Thyroid gland (tissue), 4 donors: Measurements from ENCODE around the gene GCC1. TPM values are rescaled to one million over a fixed set of nuclear protein-coding genes. Genes with fewer than 3 reads are reported as not detected.

Source experiments
- DNase-seq, 2 donors: peaks; one replicate each; pipeline ENCODE4 v3.0.0-alpha.2; 2019
- H3K27ac ChIP-seq, 3 donors: fragments of 200-600 bp; sonication (generic); 1 replicate in 2 of 3; 2 replicates in 1 of 3; pipeline ENCODE4 v1.5.1; 2016 to 2019; ENCODE audit warnings: mild to moderate bottlenecking in 1 of 3, moderate library complexity in 1 of 3
- H3K27me3 ChIP-seq: fragments of 200-600 bp; sonication (generic); one replicate; pipeline ENCODE4 v1.5.1; 2019
- H3K36me3 ChIP-seq, 2 donors: fragments of 200-600 bp; sonication (generic); one replicate each; pipeline ENCODE4 v1.5.1; 2016 to 2019
- H3K4me1 ChIP-seq, 2 donors: fragments of 200-600 bp; sonication (generic); one replicate each; pipeline ENCODE4 v1.5.1; 2017 to 2019
- H3K4me3 ChIP-seq, 3 donors: fragments of 200-600 bp; sonication (generic); replicated peaks in 1 of 3; 1 replicate in 2 of 3; 2 replicates in 1 of 3; pipeline ENCODE4 v1.5.1; 2016; ENCODE audit warnings: mild to moderate bottlenecking in 1 of 3
- H3K9me3 ChIP-seq: fragments of 200-600 bp; sonication (generic); one replicate; pipeline ENCODE4 v1.5.1; 2017
- POLR2A ChIP-seq, 2 donors: fragments of 450-650 bp; IDR thresholded peaks; one replicate each; pipeline ENCODE4 v1.6.1; 2017; ENCODE audit warnings: antibody characterized with exemption in 2 of 2, mild to moderate bottlenecking in 2 of 2, moderate library complexity in 1 of 2
- WGBS, 2 donors: methylation state at CpG; one replicate each; pipeline ENCODE4 v1.1.5; 2017; 5-methylcytosine and 5-hydroxymethylcytosine counted together
- intact Hi-C: fragments of 100-400 bp; cut with DNase I; formaldehyde crosslinking; loops from one replicate; pipeline ENCODE4 v1.15.1; 2023
- total RNA-seq, 4 donors: library from RNA; depleted of rRNA; stranded (reverse); fragments of >200 nt; gene quantifications; one replicate each; pipeline ENCODE4 v1.2.3, GENCODE V29; 2016
- TF ChIP-seq, protein P1 (sequence below), 6 experiments: fragments of 200-600 bp in 3 of 6; fragments of 450-650 bp in 3 of 6; sonication (generic) in 3 of 6; IDR thresholded peaks; one replicate each; pipeline ENCODE4 v1.5.1; 2016 to 2019; ENCODE audit warnings: antibody characterized with exemption in 6 of 6, mild to moderate bottlenecking in 2 of 6, inconsistent platforms in 1 of 6, moderate library complexity in 1 of 6

GCC1 gene
- total RNA-seq, 4 donors from 2014 or later: 15.2 to 19.7 (median 18.0) TPM

DNA sequence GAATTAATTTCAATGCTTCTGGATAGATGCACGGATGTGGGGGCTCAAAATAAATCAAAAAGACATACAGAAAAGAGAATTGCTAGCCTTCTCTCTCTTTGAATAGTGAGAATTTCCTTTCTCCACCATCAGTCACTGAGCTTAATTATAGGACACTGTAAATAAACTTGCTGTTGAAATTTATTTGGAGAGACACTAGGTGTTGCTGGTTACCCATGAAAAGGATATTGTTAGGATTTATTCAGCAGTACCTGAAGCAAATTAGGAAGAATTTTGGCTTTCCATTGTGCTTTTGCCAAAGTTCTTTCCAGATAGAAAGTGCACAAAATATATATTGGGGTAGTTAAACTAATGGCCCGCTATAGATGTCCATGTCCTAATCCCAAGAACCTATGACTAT, 27.6 kb downstream of the GCC1 start:
- no peaks in the 10 kb centered on the region for H3K9me3 ChIP-seq
- 80% methylated on average over 2 of the region's 2 CpGs for WGBS, 2 donors

DNA sequence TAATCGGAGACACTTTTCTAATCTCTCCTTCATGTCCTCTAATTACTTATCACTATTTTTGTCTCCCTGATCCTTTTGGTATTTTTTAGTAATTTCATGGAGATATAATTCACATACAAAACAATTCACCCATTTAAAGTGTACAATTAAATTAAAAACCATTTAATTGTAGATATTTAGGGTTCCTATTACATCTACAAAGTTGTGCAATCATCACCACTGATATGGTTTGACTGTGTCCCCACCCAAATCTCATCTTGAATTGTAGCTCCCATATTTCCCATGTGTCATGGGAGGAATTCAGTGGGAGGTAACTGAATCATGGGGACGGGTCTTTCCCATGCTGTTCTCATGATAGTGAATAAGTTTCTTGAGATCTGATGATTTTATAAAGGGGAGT, 29.0 kb downstream of the GCC1 start:
- intact Hi-C loops: no loop called here
- TF ChIP-seq, protein P1, sequence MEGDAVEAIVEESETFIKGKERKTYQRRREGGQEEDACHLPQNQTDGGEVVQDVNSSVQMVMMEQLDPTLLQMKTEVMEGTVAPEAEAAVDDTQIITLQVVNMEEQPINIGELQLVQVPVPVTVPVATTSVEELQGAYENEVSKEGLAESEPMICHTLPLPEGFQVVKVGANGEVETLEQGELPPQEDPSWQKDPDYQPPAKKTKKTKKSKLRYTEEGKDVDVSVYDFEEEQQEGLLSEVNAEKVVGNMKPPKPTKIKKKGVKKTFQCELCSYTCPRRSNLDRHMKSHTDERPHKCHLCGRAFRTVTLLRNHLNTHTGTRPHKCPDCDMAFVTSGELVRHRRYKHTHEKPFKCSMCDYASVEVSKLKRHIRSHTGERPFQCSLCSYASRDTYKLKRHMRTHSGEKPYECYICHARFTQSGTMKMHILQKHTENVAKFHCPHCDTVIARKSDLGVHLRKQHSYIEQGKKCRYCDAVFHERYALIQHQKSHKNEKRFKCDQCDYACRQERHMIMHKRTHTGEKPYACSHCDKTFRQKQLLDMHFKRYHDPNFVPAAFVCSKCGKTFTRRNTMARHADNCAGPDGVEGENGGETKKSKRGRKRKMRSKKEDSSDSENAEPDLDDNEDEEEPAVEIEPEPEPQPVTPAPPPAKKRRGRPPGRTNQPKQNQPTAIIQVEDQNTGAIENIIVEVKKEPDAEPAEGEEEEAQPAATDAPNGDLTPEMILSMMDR (IDR thresholded peaks at IDR 0.05): no peak
- TF ChIP-seq POLR2A (IDR thresholded peaks at IDR 0.05): no peak
- no peak for DNase-seq
- Histone ChIP-seq H3K4me3 (no peak overlapping the region), H3K4me1 (no peaks in the 10 kb centered on the region), H3K27ac (no peak overlapping the region), H3K9me3 (no peaks in the 10 kb centered on the region), H3K36me3 (no peaks in the 10 kb centered on the region), H3K27me3 (no peaks in the 10 kb centered on the region)
- WGBS, 2 donors: 86 to 96% methylated on average over 2 of the region's 2 CpGs

More for the DNA sequence above, 27.6 kb downstream of the GCC1 start:
- intact Hi-C loops: no loop called here
- Histone ChIP-seq H3K27me3 (no peaks in the 10 kb centered on the region), H3K27ac (no peak overlapping the region), H3K36me3 (no peaks in the 10 kb centered on the region), H3K4me3 (no peak overlapping the region), H3K4me1 (no peaks in the 10 kb centered on the region)
- no peak for DNase-seq
- TF ChIP-seq, protein P1 (IDR thresholded peaks at IDR 0.05): no peak
- TF ChIP-seq POLR2A (IDR thresholded peaks at IDR 0.05): no peak

DNA sequence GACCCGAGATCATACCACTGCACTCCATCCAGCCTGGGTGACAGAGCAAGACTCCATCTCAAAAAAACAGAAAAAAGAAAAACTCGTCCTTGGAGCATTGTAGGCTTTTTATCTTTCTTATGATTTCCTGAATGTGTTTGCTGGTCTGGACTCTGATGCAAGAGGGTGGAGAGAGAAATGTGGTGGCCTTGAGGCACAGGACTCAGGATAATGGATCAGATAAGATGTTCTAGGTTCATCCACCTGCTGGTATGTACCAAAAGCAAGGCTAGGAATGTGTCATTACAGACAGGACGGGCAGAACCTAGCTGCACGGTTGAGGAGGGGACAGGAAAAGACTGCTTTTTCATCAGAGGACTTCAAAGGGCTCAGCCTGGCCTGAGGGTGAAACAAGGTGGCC, 33.5 kb downstream of the GCC1 start:
- H3K36me3 ChIP-seq: no peaks in the 10 kb centered on the region
- no peaks in the 10 kb centered on the region for H3K27me3 ChIP-seq
- WGBS, 2 donors: 81 to 82% methylated on average over 4 of the region's 4 CpGs
- no peak overlapping the region for H3K4me3 ChIP-seq
- no peak overlapping the region for H3K27ac ChIP-seq
- DNase-seq: no peak
- no peaks in the 10 kb centered on the region for H3K9me3 ChIP-seq
- intact Hi-C loops: no loop called here
- peaks cover 0 to 3% of the 10 kb centered on the region in 2 donors for H3K4me1 ChIP-seq
- TF ChIP-seq, protein P1 (IDR thresholded peaks at IDR 0.05): no peak
- no peak for TF ChIP-seq POLR2A (IDR thresholded peaks at IDR 0.05)

DNA sequence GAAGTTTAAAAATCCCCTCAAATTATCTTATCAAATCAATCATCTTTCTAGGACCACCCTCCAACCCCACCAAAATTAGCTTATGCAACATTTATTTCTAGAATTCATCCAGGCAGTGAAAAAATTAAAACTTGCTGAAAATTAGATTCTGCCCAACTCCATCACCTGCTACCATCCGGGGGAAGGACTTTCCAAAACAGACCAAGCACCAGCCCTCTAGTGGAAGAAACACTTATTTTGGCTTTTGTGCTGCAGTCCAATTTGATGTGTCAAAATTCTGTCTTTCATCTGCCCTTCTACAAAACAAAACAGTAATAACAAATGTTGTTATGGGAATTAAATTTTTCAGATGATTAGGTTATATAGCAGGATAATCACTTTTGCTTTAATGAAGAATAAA, 35.1 kb downstream of the GCC1 start:
- 47 to 50% methylated on average over 1 of the region's 1 CpG for WGBS, 2 donors
- TF ChIP-seq POLR2A (IDR thresholded peaks at IDR 0.05): no peak
- TF ChIP-seq, protein P1 (IDR thresholded peaks at IDR 0.05): peak in 1 of 6 experiments; percentile 12
- no peak overlapping the region for H3K4me3 ChIP-seq
- no peaks in the 10 kb centered on the region for H3K9me3 ChIP-seq
- H3K4me1 ChIP-seq: peaks cover 0 to 3% of the 10 kb centered on the region in 2 donors
- H3K27me3 ChIP-seq: no peaks in the 10 kb centered on the region
- intact Hi-C loops: no loop called here
- H3K27ac ChIP-seq: no peak overlapping the region
- H3K36me3 ChIP-seq: no peaks in the 10 kb centered on the region
- no peak for DNase-seq

DNA sequence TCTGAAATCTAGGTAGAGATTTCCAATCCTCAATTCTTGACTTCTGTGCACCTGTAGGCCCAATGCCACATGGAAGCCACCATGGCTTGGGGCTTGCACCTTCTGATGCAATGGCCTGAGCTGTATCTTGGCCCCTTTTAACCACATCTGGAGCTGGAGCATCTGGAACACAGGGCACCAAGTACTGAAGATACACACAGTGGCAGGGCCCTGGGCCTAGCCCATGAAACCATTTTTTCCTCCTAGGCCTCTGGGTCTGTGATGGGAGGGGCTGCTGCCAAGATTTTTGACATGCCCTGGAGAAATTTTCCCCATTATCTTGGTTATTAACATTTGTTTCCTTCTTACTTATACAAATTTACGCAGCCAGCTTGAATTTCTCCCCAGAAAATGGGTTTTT, 39.1 kb downstream of the GCC1 start:
- Histone ChIP-seq H3K9me3 (no peaks in the 10 kb centered on the region), H3K27ac (no peak overlapping the region), H3K27me3 (no peaks in the 10 kb centered on the region), H3K36me3 (no peaks in the 10 kb centered on the region), H3K4me1 (peaks cover 0 to 3% of the 10 kb centered on the region in 2 donors), H3K4me3 (no peak overlapping the region)
- DNase-seq: no peak
- WGBS, 2 donors: 95% methylated on average over 1 of the region's 1 CpG
- intact Hi-C loops: no loop called here
- no peak for TF ChIP-seq POLR2A (IDR thresholded peaks at IDR 0.05)
- TF ChIP-seq, protein P1 (IDR thresholded peaks at IDR 0.05): no peak
